K562 (cell line): ENCODE measurements around the gene SMC6. TPM values are rescaled to one million over a fixed set of nuclear protein-coding genes. Genes with fewer than 3 reads are reported as not detected.

Experiments
- ATF7 ChIP-seq: fragments of 450-650 bp; IDR thresholded peaks from 2 replicates; pipeline ENCODE4 v1.7.1; 2014; ENCODE audit warnings: mild to moderate bottlenecking, moderate library complexity
- CHD2 ChIP-seq: IDR thresholded peaks from 2 replicates; pipeline ENCODE4 v1.6.1; 2011; ENCODE audit warnings: low read depth, low read length
- CREM ChIP-seq: IDR thresholded peaks from 2 replicates; pipeline ENCODE4 v1.6.1; 2014; ENCODE audit warnings: antibody characterized with exemption, low read depth
- DNMT1 ChIP-seq: fragments of 450-650 bp; IDR thresholded peaks from 2 replicates; pipeline ENCODE4 v1.6.1; 2016; ENCODE audit warnings: antibody characterized with exemption, mild to moderate bottlenecking
- E2F6 ChIP-seq, 2 experiments: IDR thresholded peaks; 2 replicates each; pipeline ENCODE4 v1.6.1; 2011; ENCODE audit warnings: borderline replicate concordance in 1 of 2, control low read depth in 1 of 2, low read depth in 1 of 2, low read length in 1 of 2, mild to moderate bottlenecking in 1 of 2, mixed read lengths in 1 of 2, moderate library complexity in 1 of 2; ENCODE audit not compliant: insufficient read depth in 1 of 2, insufficient read length in 1 of 2, poor library complexity in 1 of 2, severe bottlenecking in 1 of 2; ENCODE audit errors: extremely low read depth in 1 of 2
- ETV5 ChIP-seq: sonication (generic); formaldehyde crosslinking; IDR thresholded peaks from 2 replicates; pipeline ENCODE4 v1.4.0; 2020; ENCODE audit warnings: low read depth, mild to moderate bottlenecking, missing genetic modification reagents
- GABPB1 ChIP-seq: sonication (generic); formaldehyde crosslinking; IDR thresholded peaks from 2 replicates; pipeline ENCODE4 v1.8.0; 2022; ENCODE audit warnings: mild to moderate bottlenecking, missing genetic modification reagents
- HCFC1 ChIP-seq: IDR thresholded peaks from 2 replicates; pipeline ENCODE4 v1.6.1; 2012; ENCODE audit warnings: low read depth, low read length, improper control_type of control experiment
- HMGN3 ChIP-seq: IDR thresholded peaks from 2 replicates; pipeline ENCODE4 v1.6.1; 2011; ENCODE audit warnings: borderline replicate concordance, low read depth, mild to moderate bottlenecking, mixed read lengths, low read length; ENCODE audit not compliant: insufficient read length; ENCODE audit errors: extremely low read depth
- MAFK ChIP-seq: IDR thresholded peaks from 2 replicates; pipeline ENCODE4 v1.6.1; 2011; ENCODE audit warnings: low read length, improper control_type of control experiment
- MAX ChIP-seq: sonication (generic); formaldehyde crosslinking; IDR thresholded peaks from 2 replicates; pipeline ENCODE4 v1.9.0; 2022; ENCODE audit warnings: mild to moderate bottlenecking, missing genetic modification reagents
- PBX2 ChIP-seq, 2 experiments: IDR thresholded peaks in 1 of 2; conservative IDR thresholded peaks in 1 of 2; 2 replicates each; pipeline ENCODE4 v1.6.1; 2016; ENCODE audit warnings: low read depth in 2 of 2, mild to moderate bottlenecking in 1 of 2, missing compliant biosample characterization in 1 of 2, missing genetic modification characterization in 1 of 2, moderate library complexity in 1 of 2
- PHF8 ChIP-seq: fragments of 200-600 bp; sonication (generic); IDR thresholded peaks from 2 replicates; pipeline ENCODE4 v1.6.1; 2012; ENCODE audit warnings: mixed run types, mild to moderate bottlenecking, inconsistent platforms, low read length, moderate library complexity, borderline replicate concordance
- PHTF2 ChIP-seq: fragments of 250-450 bp; sonication (Bioruptor Pico); IDR thresholded peaks from 2 replicates; pipeline ENCODE4 v1.5.0; 2021; ENCODE audit warnings: mild to moderate bottlenecking
- SIN3A ChIP-seq, 2 experiments: fragments of 150-350 bp in 1 of 2; IDR thresholded peaks; 2 replicates each; pipeline ENCODE4 v1.6.1; 2011 to 2016; ENCODE audit warnings: borderline replicate concordance in 2 of 2, low read depth in 2 of 2, low read length in 2 of 2, mild to moderate bottlenecking in 2 of 2, moderate library complexity in 2 of 2; ENCODE audit not compliant: control insufficient read depth in 1 of 2
- TAF1 ChIP-seq: IDR thresholded peaks from 2 replicates; pipeline ENCODE4 v1.6.1; 2011; ENCODE audit warnings: mild to moderate bottlenecking, low read length, moderate library complexity; ENCODE audit not compliant: insufficient read depth, control insufficient read depth, severe bottlenecking; ENCODE audit errors: extremely low read depth
- VEZF1 ChIP-seq: fragments of 200-800 bp; sonication (Bioruptor generic); IDR thresholded peaks from 2 replicates; pipeline ENCODE4 v1.6.1; 2017; ENCODE audit warnings: missing genetic modification characterization, missing compliant biosample characterization
- YY1 ChIP-seq, 3 experiments: IDR thresholded peaks; 2 replicates each; pipeline ENCODE4 v1.6.1; 2011; ENCODE audit warnings: low read length in 2 of 3, mild to moderate bottlenecking in 2 of 3, moderate library complexity in 2 of 3, borderline replicate concordance in 1 of 3, control low read depth in 1 of 3, low read depth in 1 of 3; ENCODE audit not compliant: insufficient read depth in 3 of 3, insufficient replicate concordance in 2 of 3, control insufficient read depth in 1 of 3, insufficient read length in 1 of 3; ENCODE audit errors: extremely low read depth in 1 of 3
- ZNF3 ChIP-seq: fragments of 250-450 bp; sonication (Bioruptor Pico); IDR thresholded peaks from 2 replicates; pipeline ENCODE4 v1.5.0; 2021; ENCODE audit warnings: mild to moderate bottlenecking, moderate library complexity
- polyA plus RNA-seq, 8 experiments: library from polyadenylated mRNA; depleted of rRNA in 4 of 8; stranded (reverse) in 5 of 8; unstranded in 3 of 8; fragments of >200 nt; fragmentation: Nextera tagmentation in 2 of 8; fragmentation: Illumina TruSeq in 1 of 8; extraction: Ambion mirVana in 2 of 8; extraction: Trizol in 1 of 8; gene quantifications; 2 replicates each; pipeline versions ENCODE4 v1.2.1 to v1.2.3, GENCODE V29; 2011 to 2014; ENCODE audit warnings: inconsistent platforms in 1 of 8, missing spikeins in 1 of 8
- total RNA-seq, 7 experiments: library from RNA; depleted of rRNA in 6 of 7; stranded (reverse); fragments of >200 nt in 6 of 7; fragmentation: Illumina TruSeq in 2 of 7; extraction: Trizol in 2 of 7; gene quantifications; 2 replicates each; pipeline versions ENCODE4 v1.2.1 to v1.2.3, GENCODE V29; 2011 to 2021; ENCODE audit warnings: low replicate concordance in 1 of 7

SMC6 gene
- total and polyA plus RNA-seq, 9 of the 15 experiments (the other 6 are each of a cell fraction or from before 2014, with no cell fraction given): 14.2 to 75.9 (median 47.7) TPM

- TF ChIP-seq ETV5 (0 out of 2 replicates have a peak, but pooled peaks have one; percentile 61), VEZF1 (CRISPR knock-in tag) (peak; percentile 90), PBX2 (CRISPR knock-in tag; IDR thresholded peaks at IDR 0.05; ENCODE audit: low read depth) (no peak), PBX2 (tag; conservative IDR thresholded peaks at IDR 0.05; ENCODE audit: low read depth) (no peak), DNMT1 (no peak), CHD2 (peak; percentile 57), YY1 (IDR thresholded peaks at IDR 0.05; ENCODE audit: borderline replicate concordance in 1 of 3, control insufficient read depth in 1 of 3, extremely low read depth in 1 of 3, insufficient read depth in 3 of 3, insufficient read length in 1 of 3, insufficient replicate concordance in 2 of 3, low read depth in 1 of 3, low read length in 2 of 3) (peak in 2 of 3 experiments; percentile 54 to 68), TAF1 (peak; percentile 63), E2F6 (IDR thresholded peaks at IDR 0.05; ENCODE audit: borderline replicate concordance in 1 of 2, extremely low read depth in 1 of 2, insufficient read depth in 1 of 2, insufficient read length in 1 of 2, low read depth in 1 of 2, low read length in 1 of 2, poor library complexity in 1 of 2, severe bottlenecking in 1 of 2) (peak in 1 of 2 experiments; percentile 25), HMGN3 (peak; percentile 50), PHF8 (peak; percentile 79), ZNF3 (CRISPR knock-in tag) (no peak), ATF7 (0 out of 2 replicates have a peak, but pooled peaks have one; percentile 11), HCFC1 (0 out of 2 replicates have a peak, but pooled peaks have one; percentile 21), MAX (CRISPR knock-in tag) (peak; percentile 5; the same call in 1 of the 2 replicates), PHTF2 (CRISPR knock-in tag) (no peak), GABPB1 (CRISPR knock-in tag) (peak; percentile 86), CREM (0 out of 2 replicates have a peak, but pooled peaks have one; percentile 18), SIN3A (IDR thresholded peaks at IDR 0.05; ENCODE audit: borderline replicate concordance in 2 of 2, control insufficient read depth in 1 of 2, low read depth in 2 of 2, low read length in 2 of 2) (peak; percentile 82 to 94; a peak in 2 of 4 replicates), MAFK (no peak)
Measured at GRCh38 chr2:17753803-17754663, at the start of gene SMC6, which contains the start of gene GEN1 (continued).
